Testis (tissue), 3 donors: ENCODE data around the gene HYCC1. TPM values are rescaled to one million over a fixed set of nuclear protein-coding genes. Genes with fewer than 3 reads are reported as not detected.
A peak's percentile ranks its signal among the peaks of the same experiment; 100 is the strongest.

ENCODE experiments used
- DNase-seq: peaks from one replicate; pipeline ENCODE4 v3.0.0-alpha.2; 2019
- H3K27ac ChIP-seq, 2 donors: fragments of 200-600 bp; sonication (generic); one replicate each; pipeline ENCODE4 v1.5.1; 2019
- H3K27me3 ChIP-seq: fragments of 200-600 bp; sonication (generic); one replicate; pipeline ENCODE4 v1.5.1; 2019
- H3K36me3 ChIP-seq: fragments of 200-600 bp; sonication (generic); one replicate; pipeline ENCODE4 v1.5.1; 2017; ENCODE audit warnings: low read depth; ENCODE audit errors: missing control alignments
- H3K4me1 ChIP-seq: fragments of 200-600 bp; sonication (generic); one replicate; pipeline ENCODE4 v1.5.1; 2019
- H3K4me3 ChIP-seq, 2 donors: fragments of 200-600 bp; sonication (generic); one replicate each; pipeline ENCODE4 v1.5.1; 2017 to 2019
- H3K9me3 ChIP-seq: fragments of 200-600 bp; sonication (generic); one replicate; pipeline ENCODE4 v1.5.1; 2017
- POLR2A ChIP-seq: fragments of 450-650 bp; IDR thresholded peaks from one replicate; pipeline ENCODE4 v1.6.1; 2017; ENCODE audit warnings: antibody characterized with exemption, mild to moderate bottlenecking, moderate library complexity
- WGBS, 2 donors: methylation state at CpG; one replicate each; pipeline ENCODE4 v1.1.5; 2018; 5-methylcytosine and 5-hydroxymethylcytosine counted together
- intact Hi-C: fragments of 100-400 bp; cut with DNase I; formaldehyde crosslinking; loops from one replicate; pipeline ENCODE4 v1.15.1; 2023; ENCODE audit warnings: low total_unique reads
- polyA plus RNA-seq: library from polyadenylated mRNA; stranded (reverse); fragments of 350-450 nt; fragmentation: Illumina TruSeq; extraction: RNeasy Lipid Tissue Mini Kit (QIAGEN cat#74804); gene quantifications from one replicate; pipeline ENCODE4 v1.2.3, GENCODE V29; 2014; ENCODE audit warnings: low read depth, low replicate concordance; ENCODE audit not compliant: insufficient read depth
- total RNA-seq, 2 donors: library from RNA; depleted of rRNA; stranded (reverse); fragments of >200 nt; gene quantifications; one replicate each; pipeline ENCODE4 v1.2.3, GENCODE V29; 2016
- TF ChIP-seq, protein P1 (sequence below), 3 experiments: fragments of 450-650 bp in 2 of 3; fragments of 200-600 bp in 1 of 3; sonication (generic) in 1 of 3; IDR thresholded peaks; one replicate each; pipeline ENCODE4 v1.5.1; 2016 to 2019; ENCODE audit warnings: antibody characterized with exemption in 3 of 3, mild to moderate bottlenecking in 2 of 3, moderate library complexity in 1 of 3

HYCC1 gene
- total and polyA plus RNA-seq, 3 donors from 2014 or later = 19.3 to 43.6 (median 22.0) TPM

- H3K4me1 ChIP-seq = peaks cover 5% of the 10 kb centered on the region
- intact Hi-C loops = no loop called here
These were observed 7.7 kb upstream of the HYCC1 start for GRCh38 chr7:23021596-23021995.

GRCh38 chr7:23020742-23021401, 6.9 kb upstream of the HYCC1 start:
- Histone ChIP-seq H3K27me3 (no peaks in the 10 kb centered on the region), H3K27ac (no peak overlapping the region), H3K9me3 (no peaks in the 10 kb centered on the region), H3K4me3 (no peak overlapping the region), H3K36me3 (no peaks in the 10 kb centered on the region), H3K4me1 (peaks cover 8% of the 10 kb centered on the region)
- 75 to 84% methylated on average over 3 of the region's 3 CpGs for WGBS, 2 donors
- no peak for TF ChIP-seq POLR2A
- TF ChIP-seq, protein P1, sequence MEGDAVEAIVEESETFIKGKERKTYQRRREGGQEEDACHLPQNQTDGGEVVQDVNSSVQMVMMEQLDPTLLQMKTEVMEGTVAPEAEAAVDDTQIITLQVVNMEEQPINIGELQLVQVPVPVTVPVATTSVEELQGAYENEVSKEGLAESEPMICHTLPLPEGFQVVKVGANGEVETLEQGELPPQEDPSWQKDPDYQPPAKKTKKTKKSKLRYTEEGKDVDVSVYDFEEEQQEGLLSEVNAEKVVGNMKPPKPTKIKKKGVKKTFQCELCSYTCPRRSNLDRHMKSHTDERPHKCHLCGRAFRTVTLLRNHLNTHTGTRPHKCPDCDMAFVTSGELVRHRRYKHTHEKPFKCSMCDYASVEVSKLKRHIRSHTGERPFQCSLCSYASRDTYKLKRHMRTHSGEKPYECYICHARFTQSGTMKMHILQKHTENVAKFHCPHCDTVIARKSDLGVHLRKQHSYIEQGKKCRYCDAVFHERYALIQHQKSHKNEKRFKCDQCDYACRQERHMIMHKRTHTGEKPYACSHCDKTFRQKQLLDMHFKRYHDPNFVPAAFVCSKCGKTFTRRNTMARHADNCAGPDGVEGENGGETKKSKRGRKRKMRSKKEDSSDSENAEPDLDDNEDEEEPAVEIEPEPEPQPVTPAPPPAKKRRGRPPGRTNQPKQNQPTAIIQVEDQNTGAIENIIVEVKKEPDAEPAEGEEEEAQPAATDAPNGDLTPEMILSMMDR (IDR thresholded peaks at IDR 0.05) = no peak
- DNase-seq = no peak
- intact Hi-C loops = no loop called here

More at GRCh38 chr7:23021596-23021995, 7.7 kb upstream of the HYCC1 start:
- H3K27ac ChIP-seq = no peak overlapping the region
- DNase-seq = no peak
- H3K27me3 ChIP-seq = no peaks in the 10 kb centered on the region
- TF ChIP-seq POLR2A = no peak
- TF ChIP-seq, protein P1 (IDR thresholded peaks at IDR 0.05) = no peak
- no peak overlapping the region for H3K4me3 ChIP-seq
- no peaks in the 10 kb centered on the region for H3K36me3 ChIP-seq
- H3K9me3 ChIP-seq = no peaks in the 10 kb centered on the region
- WGBS, 2 donors = 88 to 90% methylated on average over 1 of the region's 1 CpG

DNA sequence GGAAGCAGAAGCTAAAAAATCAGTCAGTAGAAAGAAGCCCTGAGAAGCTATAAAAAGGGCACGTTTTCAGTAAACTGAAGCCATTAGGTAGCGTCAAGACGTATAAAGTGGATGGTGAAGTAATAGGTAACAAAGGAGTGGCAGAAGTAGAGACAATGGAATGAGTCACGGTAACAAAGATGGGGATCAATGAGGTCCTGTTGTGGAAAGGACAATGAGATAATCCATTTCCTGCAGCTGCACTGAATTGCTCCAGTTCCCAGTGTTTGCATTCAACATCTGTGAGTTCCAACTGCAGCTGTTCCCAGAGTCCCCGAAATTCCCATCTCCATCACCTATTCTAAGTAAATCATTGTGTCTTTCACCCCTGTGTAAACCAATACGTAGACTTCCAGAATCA, 4.8 kb upstream of the HYCC1 start:
- no peak overlapping the region for H3K27ac ChIP-seq
- intact Hi-C loops = no loop called here
- DNase-seq = no peak
- 79 to 80% methylated on average over 6 of the region's 6 CpGs for WGBS, 2 donors
- no peaks in the 10 kb centered on the region for H3K9me3 ChIP-seq
- no peak overlapping the region for H3K4me3 ChIP-seq
- peaks cover 8% of the 10 kb centered on the region for H3K4me1 ChIP-seq
- TF ChIP-seq, protein P1 (IDR thresholded peaks at IDR 0.05) = no peak
- TF ChIP-seq POLR2A = no peak
- no peaks in the 10 kb centered on the region for H3K36me3 ChIP-seq
- H3K27me3 ChIP-seq = no peaks in the 10 kb centered on the region

GRCh38 chr7:23017309-23017708, 3.4 kb upstream of the HYCC1 start:
- 31 to 35% methylated on average over 3 of the region's 3 CpGs for WGBS, 2 donors
- Histone ChIP-seq H3K27me3 (no peaks in the 10 kb centered on the region), H3K36me3 (no peaks in the 10 kb centered on the region), H3K27ac (peak overlapping the region in 1 of 2 donors; percentile 41), H3K4me1 (peaks cover 16% of the 10 kb centered on the region), H3K9me3 (no peaks in the 10 kb centered on the region), H3K4me3 (no peak overlapping the region)
- DNase-seq = no peak
- no peak for TF ChIP-seq POLR2A
- TF ChIP-seq, protein P1 (IDR thresholded peaks at IDR 0.05) = no peak
- intact Hi-C loops = no loop called here
